Right atrium auricular region (tissue), 2 donors: ENCODE data around the gene TMEM59L. TPM values are rescaled to one million over a fixed set of nuclear protein-coding genes. Genes with fewer than 3 reads are reported as not detected.
A peak's percentile ranks its signal among the peaks of the same experiment; 100 is the strongest.

Experiments
- DNase-seq: peaks from one replicate; pipeline ENCODE4 v3.0.0-alpha.2; 2019; ENCODE audit warnings: low spot score
- H3K27ac ChIP-seq, 2 donors: fragments of 200-600 bp; sonication (generic); 1 replicate in 1 of 2; 2 replicates in 1 of 2; pipeline ENCODE4 v1.5.1; 2016 to 2019
- H3K27me3 ChIP-seq, 2 donors: fragments of 200-600 bp; sonication (generic); one replicate each; pipeline versions ENCODE4 v1.5.1 to v1.6.0; 2017 to 2019
- H3K36me3 ChIP-seq: fragments of 200-600 bp; sonication (generic); one replicate; pipeline ENCODE4 v1.5.1; 2016
- H3K4me1 ChIP-seq, 2 donors: fragments of 200-600 bp; sonication (generic); one replicate each; pipeline versions ENCODE4 v1.5.1 to v1.6.0; 2017 to 2019
- H3K4me3 ChIP-seq, 2 donors: fragments of 200-600 bp; sonication (generic); 1 replicate in 1 of 2; 2 replicates in 1 of 2; pipeline ENCODE4 v1.5.1; 2017 to 2019; ENCODE audit warnings: mild to moderate bottlenecking in 1 of 2, moderate library complexity in 1 of 2
- H3K9me3 ChIP-seq, 2 donors: fragments of 200-600 bp; sonication (generic); one replicate each; pipeline ENCODE4 v1.5.1; 2019
- CTCF ChIP-seq, 2 donors: fragments of 200-600 bp; sonication (generic); IDR thresholded peaks; one replicate each; pipeline ENCODE4 v1.5.1; 2019; ENCODE audit warnings: antibody characterized with exemption in 2 of 2
- total RNA-seq, 2 donors: library from RNA; depleted of rRNA; stranded (reverse); fragments of >200 nt; gene quantifications; one replicate each; pipeline ENCODE4 v1.1.0, GENCODE V29; 2016

Gene TMEM59L
- total RNA-seq, 2 donors from 2014 or later: 2.2 to 3.0 TPM

- DNase-seq: no peak
- peaks cover 0 to 64% of the 10 kb centered on the region in 2 donors for H3K4me1 ChIP-seq
- TF ChIP-seq CTCF (IDR thresholded peaks at IDR 0.05): no peak
- H3K27ac ChIP-seq: peak overlapping the region in 1 of 2 donors; percentile 94
- no peaks in the 10 kb centered on the region for H3K27me3 ChIP-seq
- H3K4me3 ChIP-seq: no peak overlapping the region
- no peaks in the 10 kb centered on the region for H3K9me3 ChIP-seq
- H3K36me3 ChIP-seq: no peaks in the 10 kb centered on the region
Observed at GRCh38 chr19:18655173-18655844, 42.6 kb downstream of the TMEM59L start.

GRCh38 chr19:18656337-18657086, 43.8 kb downstream of the TMEM59L start:
- no peaks in the 10 kb centered on the region for H3K27me3 ChIP-seq
- TF ChIP-seq CTCF (IDR thresholded peaks at IDR 0.05): no peak
- peak overlapping the region; percentile 83 to 94 for H3K27ac ChIP-seq
- peaks cover 0 to 64% of the 10 kb centered on the region in 2 donors for H3K4me1 ChIP-seq
- H3K9me3 ChIP-seq: no peaks in the 10 kb centered on the region
- no peak overlapping the region for H3K4me3 ChIP-seq
- no peak for DNase-seq
- H3K36me3 ChIP-seq: no peaks in the 10 kb centered on the region

- no peaks in the 10 kb centered on the region for H3K36me3 ChIP-seq
- peak overlapping the region; percentile 83 to 94 for H3K27ac ChIP-seq
- DNase-seq: peak; percentile 87
- H3K27me3 ChIP-seq: no peaks in the 10 kb centered on the region
- H3K4me1 ChIP-seq: peaks cover 0 to 60% of the 10 kb centered on the region in 2 donors
- H3K9me3 ChIP-seq: no peaks in the 10 kb centered on the region
- no peak overlapping the region for H3K4me3 ChIP-seq
- TF ChIP-seq CTCF (IDR thresholded peaks at IDR 0.05): no peak
Observed at GRCh38 chr19:18657590-18658365, 45.1 kb downstream of the TMEM59L start.

- no peaks in the 10 kb centered on the region for H3K27me3 ChIP-seq
- H3K9me3 ChIP-seq: no peaks in the 10 kb centered on the region
Observed at GRCh38 chr19:18658366-18658855, 45.7 kb downstream of the TMEM59L start.

More at GRCh38 chr19:18658366-18658855, 45.7 kb downstream of the TMEM59L start:
- Histone ChIP-seq H3K4me1 (peaks cover 0 to 67% of the 10 kb centered on the region in 2 donors), H3K27ac (peak overlapping the region; percentile 83 to 94), H3K4me3 (no peak overlapping the region), H3K36me3 (no peaks in the 10 kb centered on the region)
- no peak for TF ChIP-seq CTCF (IDR thresholded peaks at IDR 0.05)
- no peak for DNase-seq
